SKM-1 treated with dmso at 0.1 percent for 144 hours (cell line): ENCODE results near the gene TMEM106B.

Experiments
- DNase-seq: peaks from one replicate; lab custom pipeline; 2025; ENCODE audit not compliant: unreplicated experiment; lab: John Stamatoyannopoulos, UW

TMEM106B gene

DNA sequence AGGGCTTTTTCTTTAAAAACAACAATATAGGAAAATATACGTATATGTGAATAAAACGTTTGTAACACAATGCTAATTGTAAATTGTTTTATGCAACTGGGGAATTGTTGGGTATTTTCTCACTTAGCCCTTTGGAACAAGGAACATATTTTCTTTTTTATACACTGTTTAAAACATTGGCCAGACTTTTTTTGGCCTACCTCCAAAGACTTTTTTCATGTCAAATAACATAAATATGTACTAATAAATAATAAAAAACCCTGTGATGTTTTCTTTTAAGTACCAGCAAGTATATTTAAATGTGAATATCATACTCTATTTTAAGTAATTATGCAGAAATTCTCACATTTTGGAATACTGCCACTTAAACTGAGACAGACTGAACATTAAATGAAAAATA lies 15.7 kb downstream of the TMEM106B start:
- DNase-seq, result no peak

DNA sequence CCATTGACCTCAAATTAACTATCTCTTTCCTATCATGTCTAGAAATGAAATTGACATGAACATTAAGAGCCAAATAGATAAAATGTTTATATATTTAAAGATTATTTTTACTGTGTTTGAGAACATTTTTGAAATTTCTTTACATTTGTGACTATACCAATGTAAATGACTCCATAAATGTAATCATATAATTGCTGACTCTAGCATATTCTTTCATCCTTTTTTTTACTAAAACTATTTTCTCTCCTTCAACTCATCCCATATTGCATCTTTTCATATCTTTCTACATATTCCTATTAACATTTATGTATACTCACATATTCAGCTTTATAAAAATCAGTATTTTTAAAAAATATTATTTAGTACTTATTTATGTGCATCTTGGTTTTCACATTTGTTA lies 16.9 kb downstream of the TMEM106B start:
- DNase-seq, result no peak

DNA sequence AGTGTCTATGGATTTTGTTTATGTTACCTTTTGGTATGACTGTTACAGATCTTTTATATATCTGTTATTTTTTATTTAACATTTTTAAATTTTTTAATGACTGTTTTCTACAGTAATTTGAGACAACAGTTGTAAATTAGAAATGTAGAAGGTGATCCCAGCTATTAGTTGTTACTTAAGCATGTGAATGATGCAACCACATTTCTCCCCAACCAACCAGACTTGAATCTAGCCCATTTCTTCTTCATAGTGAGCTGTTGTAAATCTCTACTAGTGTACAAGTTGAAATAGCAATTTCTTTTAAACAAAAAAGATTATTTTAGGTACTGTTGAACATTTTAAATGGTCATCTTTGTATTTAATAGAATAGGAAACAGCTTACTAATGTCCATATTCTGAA lies 18.0 kb downstream of the TMEM106B start:
- DNase-seq, result no peak

DNA sequence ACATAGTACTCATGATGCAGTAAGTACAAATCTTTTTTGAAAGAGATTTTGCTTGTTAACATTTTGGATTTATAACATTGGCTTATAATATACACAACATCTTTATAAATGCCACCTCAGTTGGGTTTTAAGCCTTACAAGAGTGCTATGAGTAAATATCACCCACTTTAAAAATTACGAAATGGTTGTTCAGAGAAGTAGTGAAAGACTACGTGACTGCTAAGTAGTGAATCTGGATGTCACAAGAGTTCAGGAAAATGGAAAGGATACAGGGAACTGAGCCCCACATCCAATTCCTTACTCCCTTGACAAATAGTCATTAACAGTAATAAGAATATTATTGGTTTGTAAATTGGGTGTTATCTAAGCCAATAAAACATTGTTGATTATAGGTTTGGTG lies 20.0 kb downstream of the TMEM106B start:
- DNase-seq, result no peak

DNA sequence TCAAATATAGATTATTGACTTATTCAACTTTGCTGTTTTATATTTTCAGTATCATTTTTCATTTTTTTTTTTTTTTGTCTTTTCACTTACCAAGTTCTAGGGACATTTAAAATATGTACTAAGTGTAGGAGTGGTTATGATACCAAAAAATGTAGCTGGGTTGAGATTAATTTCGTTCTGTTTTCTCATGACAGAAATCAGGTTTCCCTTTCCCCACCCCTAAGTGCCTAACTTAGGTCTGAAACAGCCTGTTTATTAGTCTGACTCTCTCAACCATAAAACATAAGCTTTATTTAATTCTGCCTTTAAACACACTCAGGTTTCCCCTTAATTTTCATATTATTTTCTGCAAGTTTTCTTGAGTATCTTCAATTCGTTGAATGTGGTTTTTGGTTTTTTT lies 22.1 kb downstream of the TMEM106B start:
- no peak for DNase-seq

DNA sequence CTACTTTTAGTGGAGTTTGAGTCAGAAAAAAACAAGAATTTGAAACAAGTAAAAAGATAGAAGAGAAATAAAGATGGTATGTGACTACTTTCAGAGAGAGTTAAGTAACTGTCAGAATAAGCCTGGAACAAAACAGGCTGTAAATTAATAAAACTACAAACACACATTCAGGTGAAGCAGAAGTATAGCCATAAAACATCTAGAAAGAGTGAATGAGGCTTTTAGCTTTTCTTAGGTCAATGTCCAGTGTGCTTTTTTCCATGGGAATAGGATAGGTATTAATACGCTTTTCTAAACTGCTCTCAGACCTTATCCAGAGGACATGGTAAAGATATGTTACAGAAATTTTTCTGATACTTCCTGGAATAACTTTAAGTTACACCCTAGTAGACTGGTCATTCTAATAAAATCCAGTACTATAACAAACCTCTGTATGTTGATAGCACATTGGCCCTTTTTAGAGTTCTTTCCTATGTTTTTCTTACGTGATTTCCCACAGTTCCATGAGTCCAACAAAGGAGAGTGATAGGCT lies 23.3 kb downstream of the TMEM106B start:
- DNase-seq, result no peak

DNA sequence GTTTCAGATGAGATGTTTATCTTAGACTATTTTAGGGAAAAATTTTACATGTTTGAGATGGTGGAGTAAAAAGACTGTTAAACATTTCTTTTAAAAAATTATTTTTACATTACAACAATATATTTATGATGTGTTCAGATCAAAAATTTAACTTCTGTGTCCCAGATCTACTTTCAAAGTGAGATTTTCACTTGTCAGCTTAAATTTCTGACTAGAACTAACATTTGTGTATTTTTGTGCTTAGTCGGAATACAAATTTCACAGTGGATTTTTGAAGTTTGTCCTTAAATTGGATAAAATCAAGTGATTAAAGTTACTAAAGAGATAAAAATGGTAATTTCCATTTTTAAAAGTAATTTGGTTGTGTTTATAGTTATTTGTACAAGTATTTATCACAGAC lies 24.9 kb downstream of the TMEM106B start:
- no peak for DNase-seq

DNA sequence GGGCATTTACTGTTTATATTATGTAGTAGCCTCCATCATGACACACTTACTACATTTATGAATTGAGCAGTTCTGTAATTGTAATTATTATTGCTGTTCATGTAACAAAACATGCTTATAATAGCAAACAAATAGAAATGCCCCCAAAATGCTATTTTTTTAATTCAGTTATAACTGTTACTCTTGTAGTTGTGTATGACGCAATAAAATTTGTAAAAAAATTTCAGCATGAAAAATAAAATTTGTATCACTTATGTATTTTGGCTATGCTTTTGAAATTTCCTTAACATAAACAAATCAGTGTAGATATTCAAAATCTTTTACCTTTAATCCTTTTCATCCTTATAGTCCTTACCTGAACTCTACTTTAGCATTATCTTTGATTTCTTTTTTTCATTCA lies 25.9 kb downstream of the TMEM106B start:
- no peak for DNase-seq

DNA sequence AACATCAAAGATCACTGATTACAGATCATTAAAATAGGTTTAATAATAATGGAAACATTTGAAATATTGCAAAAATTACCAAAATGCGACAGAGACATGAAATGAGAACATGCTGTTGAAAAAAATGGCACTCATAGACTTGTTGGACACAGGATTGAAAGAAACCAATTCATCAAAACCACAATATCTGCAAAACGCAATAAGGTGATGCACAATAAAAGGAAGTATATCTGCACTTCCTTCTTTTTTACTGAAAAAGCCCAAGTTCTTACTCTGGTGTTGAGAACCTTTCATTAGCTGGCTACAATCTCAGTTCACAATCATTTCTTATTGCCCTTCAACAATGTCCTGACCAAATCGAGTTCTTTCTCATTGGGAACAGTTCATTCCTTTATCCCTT lies 28.7 kb downstream of the TMEM106B start:
- DNase-seq, result peak; percentile 42

DNA sequence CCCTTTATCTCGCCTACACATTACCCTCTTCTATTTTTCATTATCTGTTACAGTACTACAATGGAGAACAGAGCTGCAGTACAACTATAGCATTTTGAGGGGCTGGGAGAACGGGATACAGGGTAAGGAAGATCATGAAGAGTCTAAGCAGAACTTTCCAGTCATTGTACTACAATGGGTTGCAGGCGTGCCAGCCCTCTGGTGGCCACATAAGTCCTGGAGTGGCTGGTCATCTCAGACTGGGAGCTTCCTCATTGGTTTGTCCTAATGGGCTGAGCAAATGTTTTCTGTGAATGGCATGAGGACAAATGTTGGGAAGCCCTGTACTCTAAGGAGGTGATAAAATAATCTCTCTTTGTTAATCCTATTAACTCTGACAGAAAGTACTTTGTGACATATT lies 33.0 kb downstream of the TMEM106B start:
- no peak for DNase-seq

DNA sequence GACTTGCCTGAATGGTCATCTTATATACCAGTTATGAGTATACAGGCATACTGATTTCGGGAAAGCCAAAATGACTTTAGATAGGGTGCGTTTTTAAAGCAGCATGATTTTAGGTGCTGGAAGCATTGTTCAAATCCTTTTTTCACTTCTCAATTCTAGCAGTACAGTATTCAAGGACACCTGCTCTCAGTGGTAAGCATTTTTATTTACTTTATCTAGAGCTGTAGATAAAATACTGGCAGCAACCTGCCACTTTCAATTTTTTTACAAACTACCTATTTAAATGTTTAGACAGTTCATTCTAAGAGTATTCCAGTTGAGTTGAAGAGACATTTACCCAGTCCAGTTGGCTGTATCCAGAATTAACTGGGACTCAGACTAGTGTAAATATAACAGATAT lies 33.6 kb downstream of the TMEM106B start:
- no peak for DNase-seq

DNA sequence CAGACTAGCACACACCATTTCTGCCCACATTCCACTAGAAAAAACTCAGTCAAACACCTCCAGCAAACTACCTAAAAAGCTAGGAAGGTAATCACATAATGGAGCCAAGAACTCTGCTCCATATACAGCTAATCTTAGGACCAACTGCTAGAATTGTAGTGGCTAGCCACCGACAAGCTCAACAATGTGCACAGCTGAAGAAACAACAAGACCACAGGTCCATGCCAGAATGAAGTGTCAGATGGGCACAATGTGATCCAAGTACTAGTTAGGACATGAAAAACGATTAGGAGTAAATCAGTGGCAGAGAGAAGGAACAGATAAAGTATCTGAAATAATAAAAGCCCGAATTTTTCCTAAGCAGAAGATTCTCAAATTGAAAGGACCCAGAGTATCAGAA lies 38.6 kb downstream of the TMEM106B start:
- DNase-seq, result no peak

DNA sequence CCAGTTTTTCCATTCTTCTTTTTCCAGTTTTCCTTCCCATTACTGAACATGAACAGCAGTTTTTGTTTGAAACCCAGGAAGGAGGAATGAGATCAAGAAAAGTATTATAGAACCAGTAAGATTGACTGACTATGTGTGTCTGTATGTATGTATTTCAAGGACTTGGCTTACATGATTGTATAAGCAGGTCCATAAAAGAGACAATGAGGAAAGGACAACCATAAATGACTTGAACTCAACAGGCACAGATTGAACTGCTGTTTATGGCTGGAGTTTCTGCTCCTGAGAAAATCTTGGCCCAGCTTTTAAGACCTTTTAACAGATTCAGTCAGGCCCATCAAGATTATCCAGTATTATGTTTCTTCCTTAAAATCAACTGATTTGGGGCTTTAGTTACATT lies 39.1 kb downstream of the TMEM106B start:
- DNase-seq, result no peak

DNA sequence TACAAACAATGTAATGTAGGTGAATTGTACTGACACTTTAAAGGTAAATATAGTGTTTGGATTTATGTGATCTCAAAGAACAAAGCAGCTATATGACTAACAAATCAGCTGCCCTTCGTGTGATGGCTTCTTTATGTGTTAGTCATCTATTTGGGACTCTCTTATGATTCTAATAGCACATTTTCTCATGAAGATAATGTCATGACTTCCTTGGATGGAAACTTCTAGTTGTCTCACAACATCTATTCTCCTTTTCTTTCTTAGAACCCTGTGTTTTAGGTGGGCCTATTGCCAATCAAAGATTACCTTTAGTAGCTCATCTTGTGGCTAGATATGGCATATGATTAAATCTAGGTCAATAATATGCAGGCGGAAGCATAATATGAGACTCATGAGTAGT lies 45.0 kb downstream of the TMEM106B start:
- DNase-seq, result no peak

DNA sequence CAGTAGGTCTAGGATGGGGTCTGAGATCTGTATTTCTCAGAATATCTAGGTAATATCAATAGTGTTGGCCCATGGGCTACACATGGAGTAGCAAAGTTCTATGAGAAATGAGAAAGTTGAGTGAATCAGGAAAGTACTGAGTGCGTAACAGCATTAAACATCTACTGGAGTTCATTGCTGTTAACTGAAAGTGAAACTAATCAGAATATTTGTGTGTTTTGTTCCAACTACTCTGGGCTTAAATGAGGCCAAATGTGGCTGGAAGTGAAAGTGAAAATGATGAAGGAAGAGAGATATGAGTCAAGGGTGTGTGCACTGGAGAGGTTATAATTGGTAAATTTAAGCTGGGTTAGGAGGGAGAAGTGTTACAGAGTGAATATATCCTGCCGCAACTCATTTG lies 46.5 kb downstream of the TMEM106B start:
- peak; percentile 5 for DNase-seq

DNA sequence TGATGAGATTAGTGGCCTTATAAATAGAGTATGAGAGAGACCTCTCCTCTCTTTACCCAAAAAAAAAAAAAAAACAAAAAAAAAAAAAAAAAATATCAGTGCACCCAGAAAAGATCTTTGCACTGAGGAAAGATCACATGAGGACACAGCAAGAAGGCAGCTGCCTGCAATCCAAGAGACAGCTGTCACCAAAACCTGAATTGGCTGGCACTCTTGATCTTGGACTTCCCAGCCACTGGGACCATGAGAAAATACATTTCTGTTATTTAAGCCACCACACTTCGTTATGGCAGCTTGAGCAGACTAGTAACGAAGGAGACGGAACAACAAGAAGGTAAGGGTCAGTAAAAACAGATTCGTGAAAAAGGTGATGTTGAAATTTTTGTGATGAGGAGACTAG lies 47.0 kb downstream of the TMEM106B start:
- DNase-seq, result no peak

DNA sequence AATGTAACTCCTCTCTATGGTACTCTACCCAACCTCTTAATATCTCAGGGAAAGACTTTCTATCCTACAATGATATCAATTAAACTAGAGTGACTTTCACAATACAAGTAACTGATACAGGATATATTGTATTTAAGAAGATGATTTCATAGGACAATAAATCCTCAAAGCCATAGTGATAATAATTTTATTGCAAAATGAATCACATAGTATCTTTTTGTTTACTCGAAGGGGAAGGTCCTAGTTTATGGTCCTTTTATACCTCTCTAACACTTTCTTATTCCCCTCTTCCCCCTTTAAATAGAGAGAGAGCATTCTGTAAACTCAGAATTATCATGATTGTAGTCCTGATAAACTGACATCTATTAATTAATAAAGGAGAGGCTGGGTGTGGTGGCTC lies 56.4 kb downstream of the TMEM106B start:
- DNase-seq, result no peak

DNA sequence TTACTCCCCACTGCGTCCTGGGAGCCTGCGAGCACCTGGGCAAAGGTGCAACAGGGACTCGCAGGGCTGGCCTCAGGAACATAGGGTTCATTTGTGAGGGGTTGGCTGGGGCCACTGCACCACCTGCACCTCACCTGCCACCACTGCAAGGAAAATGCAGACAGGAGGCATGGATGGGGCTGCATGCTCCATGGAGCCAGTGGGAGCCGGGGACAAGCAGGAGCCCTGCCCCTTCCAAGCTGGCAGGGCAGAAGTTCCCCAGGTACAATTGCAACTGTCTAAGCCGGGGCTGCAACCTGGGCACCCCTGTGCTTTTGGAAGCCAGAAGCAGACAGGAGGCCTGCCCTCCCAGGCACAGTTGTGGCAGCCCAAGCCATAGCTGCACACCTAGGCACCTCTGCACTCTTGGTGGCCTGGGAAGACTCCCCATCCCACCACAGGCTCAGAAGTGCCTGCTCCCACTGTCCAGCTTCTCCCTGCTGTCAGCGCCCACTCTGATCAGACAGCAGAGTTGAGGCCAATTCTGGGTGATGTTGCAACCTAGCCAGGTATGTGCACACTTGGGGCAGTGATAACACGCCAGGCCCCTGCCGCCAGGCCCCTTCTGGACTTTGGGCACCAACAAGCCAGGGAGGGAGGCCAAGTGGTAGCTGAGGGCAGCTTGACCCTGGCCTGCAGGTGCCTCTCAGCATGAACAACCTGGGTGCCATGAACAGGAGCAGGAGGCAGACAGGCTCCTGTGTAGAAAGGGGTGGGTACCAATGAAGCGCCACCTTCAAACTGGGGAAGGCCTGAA lies 58.2 kb downstream of the TMEM106B start:
- no peak for DNase-seq

DNA sequence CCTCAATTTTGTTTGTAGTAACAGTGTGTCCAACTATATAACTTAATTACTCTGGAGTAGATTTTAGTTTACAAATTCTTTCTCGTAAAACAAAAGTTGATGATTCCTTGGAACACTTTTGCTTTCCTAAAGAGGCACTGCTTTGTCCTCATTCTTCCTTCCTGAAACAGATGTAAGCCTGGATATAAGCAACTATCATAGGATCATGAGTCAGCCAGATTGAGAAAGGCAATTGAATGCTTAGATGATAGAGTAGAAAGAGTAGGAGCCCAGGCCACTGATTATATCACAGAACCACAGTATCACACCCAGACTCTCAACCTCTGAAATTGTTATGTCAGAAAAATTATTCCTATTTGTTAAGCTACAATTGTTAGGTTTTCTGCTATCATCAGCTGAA lies 69.9 kb downstream of the TMEM106B start:
- DNase-seq, result no peak

DNA sequence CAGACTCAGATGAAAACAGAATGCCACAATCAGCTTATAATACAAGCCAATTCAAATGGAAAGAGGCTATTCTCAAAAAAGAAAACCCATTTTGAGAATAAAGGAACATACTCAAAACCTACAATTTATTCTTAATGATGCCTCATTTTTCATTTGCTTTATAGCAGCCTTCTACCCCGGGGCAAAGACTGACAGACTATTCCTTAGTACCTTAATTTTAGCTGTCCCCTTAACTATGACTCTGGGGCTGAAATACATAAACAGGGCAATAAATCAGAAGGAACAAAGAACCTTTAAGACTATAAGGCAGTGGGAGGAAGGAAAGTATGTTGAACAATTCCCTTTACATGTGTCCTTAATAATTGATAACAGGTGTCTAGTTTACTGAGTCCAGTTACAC lies 76.8 kb downstream of the TMEM106B start:
- no peak for DNase-seq

DNA sequence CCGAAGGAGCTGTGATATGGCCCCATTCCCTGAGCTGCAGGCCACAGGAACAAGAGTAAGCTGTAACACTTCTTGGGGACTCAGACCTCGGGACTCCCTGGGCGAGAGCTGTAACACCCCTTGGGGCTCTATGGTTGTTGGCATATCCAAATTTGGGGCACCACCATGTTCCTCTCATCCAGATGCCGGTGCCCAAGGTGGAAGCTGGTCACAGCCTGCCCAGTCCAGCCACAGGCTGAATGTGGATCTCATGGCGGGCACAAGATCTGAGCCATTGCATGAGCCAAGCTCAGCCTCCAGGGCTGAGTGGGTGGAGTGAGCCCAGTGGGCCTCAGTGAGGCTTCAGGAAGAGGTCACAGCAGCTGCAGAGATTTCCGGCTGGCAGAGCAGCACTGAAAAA lies 78.9 kb downstream of the TMEM106B start:
- no peak for DNase-seq

DNA sequence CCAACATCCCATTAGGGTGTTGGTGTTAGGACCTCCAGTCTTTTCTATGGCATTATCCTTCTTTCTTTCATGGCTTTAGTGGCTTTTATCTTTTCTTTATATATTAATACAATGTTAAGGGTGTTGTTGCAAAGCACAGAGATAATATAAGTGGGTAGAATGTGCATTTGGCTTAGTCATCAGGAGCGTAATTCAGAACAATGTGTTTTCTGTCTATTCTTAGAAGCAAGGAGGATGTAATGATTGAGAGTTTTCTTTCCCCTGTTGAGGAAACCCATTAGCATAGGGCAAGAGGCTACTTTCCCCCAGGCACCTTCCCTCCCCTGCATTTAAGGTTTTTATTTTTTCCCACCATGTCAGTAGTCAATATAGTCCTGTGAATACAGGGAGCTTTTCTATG lies 79.7 kb downstream of the TMEM106B start:
- no peak for DNase-seq

DNA sequence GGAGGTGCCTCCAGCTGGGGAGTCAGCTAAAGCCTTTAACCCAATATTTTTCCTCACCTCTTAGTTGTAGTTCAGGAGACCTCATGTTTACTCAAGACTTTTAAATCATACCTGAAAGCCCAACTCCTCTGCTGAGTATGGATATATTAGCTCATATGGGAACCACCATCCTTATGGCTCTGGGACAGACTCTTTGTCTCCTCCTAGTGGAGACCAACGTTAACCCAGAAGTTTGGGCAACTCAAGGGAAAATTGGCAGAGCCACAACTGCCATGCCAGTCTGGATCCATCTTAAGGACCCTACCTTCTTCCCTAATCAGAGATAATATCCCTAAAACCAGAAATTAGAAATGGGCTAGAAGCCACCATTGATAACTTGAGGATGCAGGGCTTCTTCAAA lies 80.8 kb downstream of the TMEM106B start:
- no peak for DNase-seq
